ENCODE results near the gene BIN2. TPM values are rescaled to one million over a fixed set of nuclear protein-coding genes. Genes with fewer than 3 reads are reported as not detected.
A peak's percentile ranks its signal among the peaks of the same experiment; 100 is the strongest.

The BIN2 gene
- 100 to 1,000 TPM in 1 of 2 donors, 10 to 100 TPM in 1; 93.6 to 115 TPM for total RNA-seq

DNA sequence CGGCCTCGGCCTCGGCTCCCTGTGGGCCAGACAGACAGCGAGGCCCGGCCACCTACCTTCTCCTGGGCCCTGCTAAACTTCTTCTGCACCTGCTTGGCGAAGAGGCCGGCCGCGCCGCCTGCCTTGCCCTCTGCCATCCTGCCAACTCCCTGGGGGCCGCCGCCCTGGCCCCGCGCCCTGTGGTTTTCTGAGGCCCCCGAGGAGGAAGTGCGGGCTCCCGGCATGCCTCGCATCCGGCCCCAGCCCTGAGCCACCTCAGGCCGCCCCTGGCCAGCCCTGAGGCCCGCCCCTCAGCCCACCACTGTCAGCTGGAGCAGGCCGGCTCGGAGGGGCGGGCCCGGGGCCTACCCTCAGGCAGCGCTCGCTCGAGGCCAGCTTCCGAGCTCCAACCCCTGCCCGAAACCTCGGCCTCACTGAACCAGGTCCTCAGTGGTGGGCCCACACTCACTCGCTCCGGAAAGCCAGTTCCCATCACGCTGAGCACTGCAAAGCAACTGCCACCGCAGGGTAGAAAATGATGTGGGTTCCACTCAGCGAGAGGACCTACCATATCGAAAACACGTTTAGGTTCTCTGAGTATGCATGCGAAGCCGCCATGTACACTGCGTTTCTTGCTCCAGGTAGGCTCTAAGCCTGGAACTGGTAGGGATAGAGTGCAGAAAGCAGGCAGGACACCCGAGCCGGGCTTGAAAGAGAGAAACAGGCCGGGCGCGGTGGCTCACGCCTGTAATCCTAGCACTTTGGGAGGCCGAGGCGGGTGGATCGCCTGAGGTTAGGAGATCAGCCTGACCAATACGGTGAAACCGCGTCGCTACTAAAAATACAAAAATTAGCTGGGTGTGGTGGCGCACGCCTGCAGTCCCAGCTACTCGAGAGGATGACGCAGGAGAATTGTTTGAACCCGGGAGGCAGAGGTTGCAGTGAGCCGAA is at the start of gene BIN2:
Gene BIN2 (minus strand): TSS at position 209 of the 930 bp plus-strand sequence. CDS start 72 bp downstream, at position 137.
- Mint-ChIP-seq H3K27me3 (no peaks in the 10 kb centered on the region), H3K36me3 (peaks cover 17% of the 10 kb centered on the region), H3K9me3 (no peaks in the 10 kb centered on the region), H3K4me1 (ENCODE audit: low read depth in 2 of 2) (peaks cover 64 to 79% of the 10 kb centered on the region in 2 donors), H3K27ac (peak within 1 kb of the TSS; percentile 95 to 97), H3K4me3 (peak within 1 kb of the TSS; percentile 93)
- ATAC-seq (peak; percentile 93 to 97), DNase-seq (ENCODE audit: low spot score) (peak; percentile 94)

DNA sequence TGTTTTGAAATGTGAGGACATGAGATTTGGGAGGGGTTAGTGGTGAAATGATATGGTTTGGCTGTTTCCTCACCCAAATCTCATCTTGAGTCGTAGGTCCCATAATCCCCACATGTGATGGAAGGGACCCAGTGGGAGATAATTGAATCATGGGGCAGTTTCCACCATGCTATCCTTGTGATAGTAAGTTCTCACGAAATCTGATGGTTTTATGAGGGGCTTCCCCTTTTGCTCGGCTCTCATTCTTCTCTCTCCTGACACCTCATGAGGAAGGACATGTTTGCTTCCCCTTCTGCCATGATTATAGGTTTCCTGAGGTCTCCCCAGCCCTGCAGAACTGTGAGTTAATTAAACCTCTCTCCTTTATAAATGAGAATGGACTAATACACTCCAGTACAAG is 49.2 kb upstream of the BIN2 start:
- DNase-seq (ENCODE audit: low spot score) (no peak), ATAC-seq (no peak)
- peak overlapping the region in 1 of 2 donors; percentile 58 for H3K27ac Mint-ChIP-seq
- H3K4me1 Mint-ChIP-seq (ENCODE audit: low read depth in 2 of 2), result peaks cover 41 to 51% of the 10 kb centered on the region in 2 donors
- H3K27me3 Mint-ChIP-seq, result no peaks in the 10 kb centered on the region
- no peak overlapping the region for H3K4me3 Mint-ChIP-seq
- no peaks in the 10 kb centered on the region for H3K9me3 Mint-ChIP-seq
- H3K36me3 Mint-ChIP-seq, result peaks cover 17% of the 10 kb centered on the region

DNA sequence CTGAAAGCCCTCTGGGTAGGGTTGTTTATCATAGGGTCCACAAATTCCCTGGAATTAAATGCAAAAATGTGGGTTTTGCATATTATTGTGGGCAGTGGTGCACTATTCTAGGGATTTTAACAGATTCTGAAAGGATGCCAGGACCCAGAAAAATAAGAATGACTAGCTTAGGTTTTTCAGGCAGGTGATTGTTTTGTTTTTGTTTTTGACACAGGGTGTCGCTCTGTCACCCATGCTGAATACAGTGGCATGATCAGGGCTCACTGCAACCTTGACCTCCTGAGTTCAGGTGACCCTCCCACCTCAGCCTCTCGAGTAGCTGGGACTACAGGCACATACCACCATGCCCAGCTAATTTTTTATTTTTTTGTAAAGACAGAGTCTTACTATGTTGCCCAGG is 48.0 kb upstream of the BIN2 start:
- Mint-ChIP-seq H3K4me1 (ENCODE audit: low read depth in 2 of 2) (peaks cover 48 to 52% of the 10 kb centered on the region in 2 donors), H3K4me3 (no peak overlapping the region), H3K36me3 (peaks cover 10% of the 10 kb centered on the region), H3K27ac (peak overlapping the region in 1 of 2 donors; percentile 58), H3K9me3 (no peaks in the 10 kb centered on the region), H3K27me3 (no peaks in the 10 kb centered on the region)
- ATAC-seq (no peak), DNase-seq (ENCODE audit: low spot score) (no peak)

DNA sequence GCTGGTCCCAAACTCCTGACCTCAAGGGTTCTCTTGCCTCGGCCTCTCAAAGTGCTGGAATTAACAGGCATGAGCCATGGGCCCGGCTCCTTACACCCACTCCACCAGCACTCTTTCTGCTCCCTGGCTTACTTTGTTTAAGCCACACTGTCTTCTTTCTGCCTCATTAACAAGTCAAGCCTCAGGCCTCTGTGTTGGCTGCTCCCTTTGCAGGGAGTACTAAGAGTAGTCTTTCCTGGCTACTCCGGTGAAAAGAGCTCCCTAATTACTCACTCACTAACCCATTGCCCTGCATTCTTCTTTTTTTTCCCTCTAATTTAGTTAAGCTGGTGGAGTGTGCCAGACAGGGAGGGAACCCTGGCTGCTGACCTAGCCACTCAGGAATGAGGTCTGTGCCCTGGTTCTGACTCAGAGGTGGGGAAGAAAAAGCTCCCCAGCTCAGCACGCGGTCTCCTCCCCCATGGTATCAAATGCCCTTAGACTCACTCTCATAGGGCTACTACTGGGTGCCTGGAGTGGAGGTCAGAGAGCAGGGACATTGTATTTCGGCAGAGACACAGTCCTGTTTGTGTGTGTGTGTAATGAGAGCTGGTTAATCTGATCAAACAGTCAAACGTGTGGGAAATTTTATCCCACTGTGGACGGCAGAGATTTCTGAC is 47.5 kb upstream of the BIN2 start:
- no peaks in the 10 kb centered on the region for H3K9me3 Mint-ChIP-seq
- DNase-seq (ENCODE audit: low spot score) (no peak), ATAC-seq (no peak)
- peak overlapping the region; percentile 17 for H3K4me3 Mint-ChIP-seq
- peak overlapping the region in 1 of 2 donors; percentile 36 for H3K27ac Mint-ChIP-seq
- peaks cover 48 to 54% of the 10 kb centered on the region in 2 donors for H3K4me1 Mint-ChIP-seq (ENCODE audit: low read depth in 2 of 2)
- peaks cover 10% of the 10 kb centered on the region for H3K36me3 Mint-ChIP-seq
- H3K27me3 Mint-ChIP-seq, result no peaks in the 10 kb centered on the region

DNA sequence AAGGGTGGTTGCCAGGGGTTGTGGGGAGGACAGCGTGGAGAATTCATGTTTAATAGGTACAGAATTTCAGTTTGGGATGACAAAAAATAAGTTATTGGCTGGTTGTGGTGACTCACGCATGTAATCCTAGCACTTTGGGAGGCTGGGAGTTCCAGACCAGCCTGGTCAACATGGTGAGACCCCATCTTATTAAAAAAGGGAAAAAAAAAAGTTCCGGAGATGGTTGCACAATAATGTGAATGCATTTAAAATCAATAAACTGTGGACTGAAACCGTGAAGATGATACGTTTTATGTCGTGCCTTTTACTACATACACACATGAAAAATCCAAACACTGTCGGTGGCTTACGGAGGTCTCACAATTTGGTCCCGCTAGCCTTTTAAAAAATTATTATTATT is 46.7 kb upstream of the BIN2 start:
- H3K27me3 Mint-ChIP-seq, result no peaks in the 10 kb centered on the region
- ATAC-seq, result no peak
- H3K4me1 Mint-ChIP-seq (ENCODE audit: low read depth in 2 of 2), result peaks cover 48 to 56% of the 10 kb centered on the region in 2 donors
- no peaks in the 10 kb centered on the region for H3K9me3 Mint-ChIP-seq
- peaks cover 10% of the 10 kb centered on the region for H3K36me3 Mint-ChIP-seq
- H3K4me3 Mint-ChIP-seq, result no peak overlapping the region
- H3K27ac Mint-ChIP-seq, result peak overlapping the region; percentile 68 to 74
- no peak for DNase-seq (ENCODE audit: low spot score)

DNA sequence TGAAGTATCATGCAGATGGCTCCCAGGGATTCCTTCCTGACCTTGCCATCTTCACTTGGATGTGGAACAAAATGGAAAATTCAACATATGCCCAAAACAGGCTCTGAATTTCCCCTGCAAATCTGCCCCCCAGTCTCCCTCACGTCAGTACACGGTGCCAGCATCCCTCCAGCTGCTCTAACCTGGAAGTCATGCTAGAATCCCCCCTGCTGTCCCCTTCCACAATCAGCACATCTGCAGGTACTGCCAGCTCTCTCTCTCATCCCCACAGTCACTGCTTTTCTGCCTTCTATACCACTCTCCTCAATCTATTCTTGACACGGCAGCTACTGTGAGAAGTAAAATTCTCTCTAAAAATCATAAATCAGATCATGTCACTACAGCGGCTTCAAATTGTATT is 45.6 kb upstream of the BIN2 start:
- Mint-ChIP-seq H3K27me3 (no peaks in the 10 kb centered on the region), H3K4me1 (ENCODE audit: low read depth in 2 of 2) (peaks cover 48 to 50% of the 10 kb centered on the region in 2 donors), H3K4me3 (peak overlapping the region; percentile 80), H3K36me3 (peaks cover 2% of the 10 kb centered on the region), H3K27ac (peak overlapping the region; percentile 68 to 74), H3K9me3 (no peaks in the 10 kb centered on the region)
- no peak for DNase-seq (ENCODE audit: low spot score)
- ATAC-seq, result no peak

DNA sequence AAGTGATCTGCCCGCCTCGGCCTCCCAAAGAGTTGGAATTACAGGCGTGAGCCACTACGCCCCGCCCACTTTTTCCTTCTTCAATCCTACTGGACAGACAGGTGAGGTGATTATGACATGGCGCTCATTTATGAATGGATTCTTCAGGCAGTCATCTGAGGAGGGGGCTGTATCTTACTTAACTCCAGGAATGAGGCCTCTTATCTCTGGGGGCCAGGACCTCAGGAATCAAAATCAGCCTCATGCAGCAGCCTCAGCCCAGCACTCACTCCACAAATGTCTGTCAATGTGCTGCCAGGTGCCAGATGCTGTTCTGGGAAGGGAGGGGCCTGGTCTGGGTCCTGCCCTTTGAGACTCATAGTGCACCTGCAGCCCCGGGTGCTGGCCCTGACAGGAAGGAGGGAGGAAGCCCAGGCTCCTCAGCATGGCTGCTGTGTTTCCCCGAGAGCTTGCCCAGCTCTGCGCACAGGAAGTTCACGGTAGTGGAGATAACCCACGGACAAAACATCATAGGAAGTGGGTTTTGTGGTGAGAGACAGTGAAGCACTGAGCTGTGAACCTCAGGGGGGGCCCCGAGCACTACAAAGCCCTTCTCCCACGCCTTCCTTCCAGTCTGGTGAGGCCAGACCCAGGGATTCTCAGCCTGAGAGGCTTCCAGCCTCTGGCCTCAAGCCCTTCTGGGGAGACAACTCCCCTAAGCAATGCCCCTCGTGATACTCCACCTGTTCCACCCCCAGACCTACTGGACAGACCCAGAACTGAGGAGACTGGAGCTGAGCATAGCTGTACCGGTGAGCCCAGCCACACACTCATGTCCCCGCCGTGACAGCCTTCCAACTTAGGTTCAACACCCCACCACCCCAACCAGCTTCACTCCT is 44.9 kb upstream of the BIN2 start:
- peak; percentile 95 for DNase-seq (ENCODE audit: low spot score)
- no peaks in the 10 kb centered on the region for H3K36me3 Mint-ChIP-seq
- ATAC-seq, result peak; percentile 97 to 98
- peaks cover 47 to 49% of the 10 kb centered on the region in 2 donors for H3K4me1 Mint-ChIP-seq (ENCODE audit: low read depth in 2 of 2)
- H3K27me3 Mint-ChIP-seq, result no peaks in the 10 kb centered on the region
- no peaks in the 10 kb centered on the region for H3K9me3 Mint-ChIP-seq
- H3K27ac Mint-ChIP-seq, result peak overlapping the region; percentile 68 to 74
- peak overlapping the region; percentile 80 for H3K4me3 Mint-ChIP-seq

DNA sequence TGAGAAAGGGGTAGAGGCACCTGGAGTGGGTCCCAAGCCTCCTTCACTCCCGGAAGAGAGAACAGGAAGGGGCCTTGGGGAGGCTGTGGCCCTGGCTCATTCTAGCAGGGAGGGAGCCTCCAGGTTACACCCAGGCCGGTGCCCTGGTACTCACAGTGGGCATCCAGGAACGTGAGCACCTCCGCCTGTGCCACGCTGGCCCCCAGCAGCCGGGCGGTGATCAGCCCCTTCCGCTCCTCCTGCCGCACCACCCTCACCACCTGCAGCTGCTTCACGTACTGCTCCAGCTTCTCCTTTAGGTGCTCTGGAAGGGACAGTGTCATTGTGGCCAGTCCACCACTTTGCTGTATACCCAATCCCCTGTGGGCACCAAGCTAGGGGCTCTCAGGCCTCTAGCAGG is 41.3 kb upstream of the BIN2 start:
- no peaks in the 10 kb centered on the region for H3K27me3 Mint-ChIP-seq
- H3K4me3 Mint-ChIP-seq, result no peak overlapping the region
- no peaks in the 10 kb centered on the region for H3K9me3 Mint-ChIP-seq
- H3K4me1 Mint-ChIP-seq (ENCODE audit: low read depth in 2 of 2), result peaks cover 25 to 29% of the 10 kb centered on the region in 2 donors
- DNase-seq (ENCODE audit: low spot score), result no peak
- H3K36me3 Mint-ChIP-seq, result no peaks in the 10 kb centered on the region
- no peak overlapping the region for H3K27ac Mint-ChIP-seq
- no peak for ATAC-seq

DNA sequence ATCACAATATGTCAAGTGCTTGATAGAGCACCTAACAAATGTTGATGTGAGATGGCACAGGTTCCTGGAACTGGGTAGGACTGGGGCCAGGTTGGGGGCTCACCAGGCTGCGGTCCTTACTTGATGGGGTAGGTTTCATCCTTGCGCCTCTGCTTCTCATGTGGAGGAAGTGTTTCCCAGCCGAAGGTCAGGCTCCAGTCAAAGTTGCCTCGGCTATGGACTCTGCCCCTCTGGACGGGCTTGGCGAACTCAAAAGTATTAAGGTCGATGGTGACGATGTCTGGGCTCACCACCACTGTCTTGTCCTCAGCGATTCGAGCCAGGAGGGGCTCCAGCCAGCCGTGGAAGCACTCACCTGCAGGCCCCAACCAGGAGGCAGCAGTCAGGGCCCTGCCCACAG is 40.0 kb upstream of the BIN2 start:
- ATAC-seq, result no peak
- no peaks in the 10 kb centered on the region for H3K36me3 Mint-ChIP-seq
- H3K27ac Mint-ChIP-seq, result peak overlapping the region in 1 of 2 donors; percentile 10
- no peaks in the 10 kb centered on the region for H3K9me3 Mint-ChIP-seq
- peaks cover 18 to 20% of the 10 kb centered on the region in 2 donors for H3K4me1 Mint-ChIP-seq (ENCODE audit: low read depth in 2 of 2)
- no peak for DNase-seq (ENCODE audit: low spot score)
- H3K4me3 Mint-ChIP-seq, result no peak overlapping the region
- H3K27me3 Mint-ChIP-seq, result no peaks in the 10 kb centered on the region

DNA sequence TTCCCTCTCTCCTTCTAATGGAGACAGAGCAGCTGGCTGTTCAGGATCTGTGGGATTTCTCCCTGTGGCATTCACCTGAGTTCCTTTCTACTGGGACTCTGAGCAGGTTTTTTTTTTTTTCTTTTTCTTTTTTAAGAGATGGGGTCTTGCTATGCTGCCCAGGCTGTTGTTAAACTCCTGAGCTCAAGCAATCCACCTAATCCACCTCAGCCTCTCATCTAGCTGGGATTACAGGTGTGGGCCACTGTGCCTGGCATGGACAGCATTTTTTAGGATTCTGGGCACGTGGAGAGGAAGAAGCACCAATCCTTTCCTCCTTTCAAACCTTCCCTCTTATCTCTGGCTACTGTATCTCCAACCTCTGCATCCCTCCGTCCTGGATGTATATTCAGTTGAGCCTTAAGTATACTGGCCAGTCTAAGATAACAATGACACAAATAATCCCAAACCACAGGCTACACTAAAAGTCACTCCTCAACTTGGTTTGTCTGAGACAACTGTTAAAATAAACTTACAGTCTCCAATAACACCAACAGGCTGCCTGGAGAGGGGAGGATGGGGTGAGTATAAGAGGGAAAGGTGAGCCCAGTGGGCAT is 38.9 kb upstream of the BIN2 start:
- ATAC-seq, result no peak
- Mint-ChIP-seq H3K4me3 (no peak overlapping the region), H3K27me3 (no peaks in the 10 kb centered on the region), H3K36me3 (no peaks in the 10 kb centered on the region), H3K27ac (no peak overlapping the region), H3K9me3 (no peaks in the 10 kb centered on the region), H3K4me1 (ENCODE audit: low read depth in 2 of 2) (peaks cover 9 to 18% of the 10 kb centered on the region in 2 donors)
- no peak for DNase-seq (ENCODE audit: low spot score)

DNA sequence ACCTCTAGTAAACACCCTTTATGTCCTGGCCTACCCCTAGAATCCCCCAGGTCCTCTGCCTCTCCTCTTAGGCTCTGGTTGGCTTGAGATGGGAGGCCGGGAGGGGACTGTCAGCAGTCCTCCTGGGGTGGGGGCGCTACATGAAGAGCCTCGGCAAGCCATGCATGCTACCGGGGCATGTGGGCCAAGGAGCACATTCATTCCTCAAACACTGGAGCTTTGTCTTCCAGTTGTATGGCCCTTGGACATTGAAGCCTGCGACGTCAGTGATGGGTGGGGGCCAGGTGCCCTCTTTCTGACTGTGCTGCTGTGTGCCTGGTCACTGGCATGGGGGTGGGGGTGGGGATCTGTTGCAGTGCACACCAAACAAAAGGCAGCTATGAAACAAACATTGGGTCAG is 38.3 kb upstream of the BIN2 start:
- H3K36me3 Mint-ChIP-seq, result no peaks in the 10 kb centered on the region
- no peak overlapping the region for H3K27ac Mint-ChIP-seq
- DNase-seq (ENCODE audit: low spot score) (peak; percentile 6), ATAC-seq (no peak)
- no peak overlapping the region for H3K4me3 Mint-ChIP-seq
- peaks cover 4 to 14% of the 10 kb centered on the region in 2 donors for H3K4me1 Mint-ChIP-seq (ENCODE audit: low read depth in 2 of 2)
- H3K27me3 Mint-ChIP-seq, result no peaks in the 10 kb centered on the region
- H3K9me3 Mint-ChIP-seq, result no peaks in the 10 kb centered on the region

DNA sequence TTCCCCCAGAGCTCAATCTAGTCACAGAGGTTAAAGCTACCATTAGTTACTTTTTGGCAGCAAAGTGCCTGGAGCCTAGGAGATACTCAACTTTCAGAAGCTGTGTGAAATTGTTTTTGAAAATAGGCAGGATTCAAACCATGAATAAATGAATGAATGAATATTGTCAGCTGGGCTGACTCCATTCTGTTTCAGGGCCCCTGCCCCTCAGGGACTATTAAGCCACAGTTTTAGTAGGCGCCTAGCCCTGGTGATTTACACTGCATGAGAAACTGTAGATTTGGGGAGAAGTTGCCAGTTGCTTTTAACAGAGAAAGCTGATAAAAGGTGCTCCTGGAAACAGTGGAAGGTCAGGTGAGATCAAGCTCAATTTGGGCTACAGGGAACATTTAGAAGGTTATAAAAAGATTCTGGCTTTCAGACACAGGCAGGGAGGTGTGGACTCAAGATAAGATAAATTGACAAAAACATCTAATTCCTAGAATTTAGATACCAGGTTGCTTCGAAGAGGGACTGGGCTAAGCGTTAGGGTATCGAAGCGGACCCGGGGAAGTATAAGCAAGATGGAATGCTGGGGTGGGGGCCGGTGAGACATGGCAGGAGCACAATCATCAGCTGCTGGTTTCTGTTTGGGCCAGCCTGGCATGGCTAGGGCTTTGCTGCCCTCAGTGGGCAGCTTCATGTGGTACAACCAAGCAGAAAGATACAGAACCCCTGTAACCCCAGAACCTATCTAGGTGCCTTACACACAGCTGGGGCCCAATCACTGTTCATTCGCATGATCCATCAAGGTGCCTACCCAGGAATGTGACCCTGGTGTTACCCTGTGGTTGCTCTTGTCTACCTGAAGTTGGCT is 37.4 kb upstream of the BIN2 start:
- ATAC-seq (no peak), DNase-seq (ENCODE audit: low spot score) (peak; percentile 40)
- no peak overlapping the region for H3K4me3 Mint-ChIP-seq
- no peak overlapping the region for H3K27ac Mint-ChIP-seq
- peaks cover 4 to 17% of the 10 kb centered on the region in 2 donors for H3K4me1 Mint-ChIP-seq (ENCODE audit: low read depth in 2 of 2)
- no peaks in the 10 kb centered on the region for H3K36me3 Mint-ChIP-seq
- no peaks in the 10 kb centered on the region for H3K9me3 Mint-ChIP-seq
- H3K27me3 Mint-ChIP-seq, result no peaks in the 10 kb centered on the region
